HG03103 (cell line): ENCODE results near the gene PHF20.
"Not testable (repeated sequence)": the region's sequence is repeated elsewhere in the genome, so short reads cannot be mapped to it uniquely, and the experiment has no call there.

Experiments
- ATAC-seq: cut with Tn5 transposase; IDR thresholded peaks from one replicate; pipeline ENCODE4 v1.9.1; 2021; ENCODE audit warnings: low read depth; ENCODE audit not compliant: unreplicated experiment

The PHF20 gene

DNA sequence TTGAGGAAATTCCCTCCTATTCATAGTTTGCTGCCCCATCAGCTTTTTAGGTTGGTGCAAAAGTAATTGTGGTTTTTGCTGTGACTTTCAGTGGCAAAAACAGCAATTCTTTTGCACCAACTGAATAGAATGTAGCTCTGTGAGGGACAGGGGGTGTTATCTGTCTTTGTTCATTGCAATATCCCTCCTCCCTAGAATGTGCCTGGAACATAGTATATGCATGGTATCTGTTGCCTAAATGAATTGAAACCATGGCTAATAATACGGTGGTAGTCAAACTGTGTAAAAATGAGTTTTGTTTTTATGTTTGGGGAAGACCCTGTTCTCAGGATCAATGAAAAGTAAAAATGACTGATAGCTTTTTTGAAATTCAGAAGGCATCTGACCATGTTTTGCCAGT, 137.4 kb downstream of the PHF20 start:
- ATAC-seq = no peak

GRCh38 chr20:35909796-35910195, 138.0 kb downstream of the PHF20 start:
- ATAC-seq = no peak

DNA sequence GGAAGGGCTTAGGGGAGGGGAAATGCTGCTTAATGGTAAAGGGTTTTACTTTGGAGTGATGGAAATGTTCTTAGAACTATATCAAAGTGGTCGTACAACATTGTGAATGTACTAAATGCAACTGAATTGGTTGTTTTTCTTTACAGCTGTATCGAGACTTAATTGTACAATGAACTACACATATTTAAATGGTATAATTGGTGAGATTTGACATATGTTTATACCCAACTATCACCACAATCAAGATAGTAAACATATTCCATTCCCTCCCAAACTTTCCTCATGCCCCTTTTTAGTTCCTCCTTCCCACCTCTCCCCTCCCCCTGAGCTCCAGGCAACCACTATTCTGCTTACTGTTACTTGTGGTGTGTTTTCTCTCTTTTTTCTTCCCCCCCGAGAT, 138.4 kb downstream of the PHF20 start:
- no peak for ATAC-seq

DNA sequence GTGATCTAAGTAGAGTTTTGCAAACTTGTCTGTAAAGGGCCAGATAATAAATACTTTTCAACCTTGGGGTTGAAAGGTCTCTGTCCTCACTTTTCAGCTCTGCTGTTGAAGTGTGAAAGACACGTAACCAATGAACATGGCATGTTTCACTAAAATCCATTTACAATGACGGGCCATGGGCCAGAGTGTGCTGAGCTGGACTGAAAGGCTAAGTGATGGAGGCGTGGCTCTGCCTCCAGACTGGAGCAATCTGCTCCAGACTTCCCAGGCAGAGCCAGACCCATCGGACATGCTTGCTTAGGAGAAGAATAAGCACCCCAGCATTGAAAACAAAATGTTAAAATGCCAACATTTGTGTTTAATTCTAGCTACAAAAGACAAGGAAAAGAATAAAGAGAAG, 141.1 kb downstream of the PHF20 start:
- ATAC-seq = no peak

GRCh38 chr20:35917077-35917476, 145.3 kb downstream of the PHF20 start:
- ATAC-seq = no peak

DNA sequence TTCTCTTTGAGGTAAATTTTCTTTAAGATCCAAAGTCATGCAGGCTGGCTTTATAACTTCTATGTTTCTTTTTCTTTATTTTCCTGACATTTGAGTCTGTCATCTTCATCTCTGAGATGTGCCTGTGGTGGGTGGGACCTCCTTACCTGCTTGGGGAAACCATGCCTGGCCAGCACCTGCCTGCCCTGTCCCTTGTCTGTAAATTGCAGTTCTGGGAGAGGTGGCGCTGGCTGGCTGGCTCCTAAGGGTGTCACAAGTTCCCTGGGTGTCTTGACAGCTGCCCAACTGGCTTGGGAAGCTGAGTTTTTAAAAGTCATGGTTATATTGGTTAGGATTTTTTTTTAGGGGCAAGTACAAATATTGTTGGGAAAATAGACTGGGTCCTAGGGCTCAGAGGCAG, 146.2 kb downstream of the PHF20 start:
- ATAC-seq = no peak

DNA sequence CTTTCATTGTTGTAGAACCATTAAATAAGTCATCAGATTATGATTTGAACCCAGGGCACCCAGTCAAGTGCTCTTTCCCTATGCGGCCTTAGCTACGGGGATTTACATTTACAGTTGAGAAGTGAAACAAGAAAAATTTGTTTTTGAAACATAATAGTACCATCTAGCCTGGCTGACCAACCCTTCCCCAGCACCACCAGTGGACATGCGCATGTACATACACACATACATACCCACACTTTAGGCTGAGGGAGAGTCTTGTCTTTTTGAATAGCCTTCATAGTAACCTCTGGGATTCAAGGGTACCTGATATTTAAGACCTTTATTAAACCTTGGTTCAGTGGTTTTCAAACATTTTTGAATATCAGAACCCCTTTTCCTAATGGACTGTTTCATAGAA, 148.7 kb downstream of the PHF20 start:
- ATAC-seq = no peak

- ATAC-seq = no peak
Measured at GRCh38 chr20:35929301-35929700, 157.5 kb downstream of the PHF20 start.

- no peak for ATAC-seq
Measured at GRCh38 chr20:35934050-35934449, 162.2 kb downstream of the PHF20 start.

DNA sequence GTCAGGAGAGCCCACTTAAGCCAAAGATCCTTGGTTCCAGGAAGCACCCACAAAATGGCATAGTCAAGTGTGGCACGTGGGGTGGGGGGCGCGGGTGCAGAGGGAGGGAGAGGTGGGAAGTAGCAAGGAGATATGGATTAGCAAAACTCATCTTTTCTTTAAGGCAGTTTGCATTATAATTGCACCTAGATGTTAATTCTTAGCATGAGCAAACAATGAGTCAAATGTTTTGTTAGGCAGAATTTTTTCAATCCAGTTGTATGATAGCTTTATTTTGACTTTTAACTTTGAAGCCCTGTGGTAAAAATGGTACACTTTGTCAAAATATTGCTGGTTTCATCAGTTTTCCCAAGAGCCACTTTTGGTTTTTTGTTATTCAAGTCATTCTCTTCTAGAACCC, 167.4 kb downstream of the PHF20 start:
- no peak for ATAC-seq

GRCh38 chr20:35941620-35942019, 169.8 kb downstream of the PHF20 start:
- ATAC-seq = no peak

DNA sequence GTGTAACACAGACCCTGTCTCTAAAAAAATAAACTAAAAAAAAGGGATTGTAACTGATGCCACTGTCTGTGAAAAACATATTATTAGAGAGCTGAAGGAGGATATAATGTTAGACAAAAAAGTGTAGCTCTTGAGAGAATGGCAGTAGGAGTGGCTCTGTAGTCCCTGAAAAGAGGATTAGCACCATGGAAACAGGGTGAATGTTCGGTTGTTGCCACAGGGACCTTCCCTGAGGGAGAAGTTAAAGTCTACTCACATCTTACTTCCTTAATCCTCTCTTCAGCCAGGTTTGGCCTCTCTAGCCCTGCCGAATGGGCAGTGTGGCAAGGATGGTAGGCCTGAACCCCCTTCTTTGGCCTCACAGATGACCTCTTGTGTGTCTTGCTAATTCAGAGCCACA, 170.4 kb downstream of the PHF20 start:
- no peak for ATAC-seq

GRCh38 chr20:35947489-35947888, 175.7 kb downstream of the PHF20 start:
- ATAC-seq = no peak

DNA sequence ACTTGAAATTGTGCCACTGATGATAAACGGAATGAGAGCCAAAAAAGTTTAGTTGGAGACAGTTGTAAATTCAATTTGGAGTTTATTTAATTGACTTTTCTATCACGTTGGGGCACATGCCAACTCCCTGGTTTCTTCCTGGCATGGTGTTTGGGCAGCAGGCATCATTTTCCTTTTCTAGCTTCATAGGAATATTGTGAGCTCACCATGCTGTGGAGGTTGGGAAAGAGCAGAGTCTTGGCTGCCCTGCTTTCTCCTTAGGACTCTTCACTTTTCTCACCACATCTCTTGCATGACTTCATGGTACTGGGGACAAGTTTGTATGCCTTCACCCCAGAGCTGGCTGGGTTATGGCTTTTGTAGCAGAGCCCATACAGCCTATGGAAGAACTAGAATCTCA, 176.1 kb downstream of the PHF20 start:
- no peak for ATAC-seq

DNA sequence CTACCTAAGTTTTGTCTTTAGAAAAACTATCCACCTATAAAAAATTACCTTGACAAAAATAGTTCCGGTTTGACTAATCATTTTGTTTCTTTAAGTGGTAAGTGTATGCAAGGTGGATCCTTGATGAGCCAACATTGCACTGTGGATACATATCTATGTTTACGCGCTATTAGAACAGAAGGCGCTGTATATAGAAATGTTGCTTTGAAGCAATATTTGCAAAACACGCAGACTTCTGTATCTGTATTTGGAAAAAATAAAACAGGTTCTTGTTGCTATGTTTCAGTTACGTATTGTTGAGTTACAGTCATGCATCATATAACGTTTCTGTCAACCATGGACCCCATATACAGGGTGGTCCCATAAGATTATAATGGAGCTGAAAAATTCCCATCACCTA, 178.3 kb downstream of the PHF20 start:
- no peak for ATAC-seq

DNA sequence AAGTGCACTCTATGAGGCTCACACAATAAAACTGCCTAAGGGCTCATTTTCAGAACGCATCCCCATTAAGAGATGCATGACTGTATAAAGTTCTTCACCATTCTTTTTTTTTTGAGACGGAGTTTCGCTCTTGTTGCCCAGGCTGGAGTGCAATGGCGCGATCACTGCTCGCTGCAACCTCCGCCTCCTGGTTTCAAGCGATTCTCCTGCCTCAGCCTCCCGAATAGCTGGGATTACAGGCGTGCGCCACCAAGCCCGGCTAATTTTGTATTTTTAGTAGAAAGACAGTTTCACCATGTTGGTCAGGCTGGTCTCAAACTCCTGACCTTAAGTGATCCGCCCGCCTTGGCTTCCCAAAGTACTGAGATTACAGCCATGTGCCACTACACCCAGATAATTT, 180.3 kb downstream of the PHF20 start:
- not testable (repeated sequence) for ATAC-seq

GRCh38 chr20:35952480-35953386, 180.9 kb downstream of the PHF20 start:
- no peak for ATAC-seq

DNA sequence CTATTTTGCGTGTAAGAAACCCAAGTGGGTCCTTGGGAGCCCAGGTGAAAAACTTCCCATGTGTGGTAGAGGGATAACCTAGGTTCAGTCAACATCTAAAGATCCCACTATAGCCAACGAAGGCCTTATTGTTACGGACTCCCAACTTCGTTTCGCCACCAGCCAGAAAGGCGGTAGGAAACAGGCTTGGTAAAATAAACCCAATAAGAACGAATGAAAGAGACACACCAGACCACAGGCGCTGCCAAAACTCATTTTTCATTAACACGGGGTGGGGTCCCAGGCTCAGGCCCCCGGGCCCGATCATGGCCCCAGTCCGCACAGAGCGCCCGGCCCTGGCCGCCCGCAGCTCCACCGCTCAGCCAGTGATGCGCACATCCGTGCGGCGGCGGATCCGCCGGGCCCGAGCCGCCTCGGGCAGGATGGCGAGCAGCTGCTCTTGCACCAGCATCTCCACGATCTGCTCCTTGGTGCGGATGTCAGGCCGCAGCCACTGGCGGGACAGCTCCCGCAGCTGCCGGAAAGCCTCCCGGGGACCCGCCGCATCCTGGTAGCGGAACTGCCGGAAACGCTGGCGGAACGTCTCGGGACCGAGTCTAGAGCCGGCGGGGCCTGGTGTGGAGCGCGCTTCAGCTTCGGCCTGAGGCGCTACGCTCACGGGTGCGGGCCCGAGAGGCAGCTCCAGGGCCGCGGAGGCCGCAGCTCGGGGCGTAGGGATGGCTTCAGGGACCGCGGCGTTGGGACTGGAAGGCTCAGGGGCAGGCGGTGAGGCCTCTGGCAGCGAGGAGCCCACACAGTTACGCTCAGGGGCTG, 181.8 kb downstream of the PHF20 start:
- no peak for ATAC-seq

DNA sequence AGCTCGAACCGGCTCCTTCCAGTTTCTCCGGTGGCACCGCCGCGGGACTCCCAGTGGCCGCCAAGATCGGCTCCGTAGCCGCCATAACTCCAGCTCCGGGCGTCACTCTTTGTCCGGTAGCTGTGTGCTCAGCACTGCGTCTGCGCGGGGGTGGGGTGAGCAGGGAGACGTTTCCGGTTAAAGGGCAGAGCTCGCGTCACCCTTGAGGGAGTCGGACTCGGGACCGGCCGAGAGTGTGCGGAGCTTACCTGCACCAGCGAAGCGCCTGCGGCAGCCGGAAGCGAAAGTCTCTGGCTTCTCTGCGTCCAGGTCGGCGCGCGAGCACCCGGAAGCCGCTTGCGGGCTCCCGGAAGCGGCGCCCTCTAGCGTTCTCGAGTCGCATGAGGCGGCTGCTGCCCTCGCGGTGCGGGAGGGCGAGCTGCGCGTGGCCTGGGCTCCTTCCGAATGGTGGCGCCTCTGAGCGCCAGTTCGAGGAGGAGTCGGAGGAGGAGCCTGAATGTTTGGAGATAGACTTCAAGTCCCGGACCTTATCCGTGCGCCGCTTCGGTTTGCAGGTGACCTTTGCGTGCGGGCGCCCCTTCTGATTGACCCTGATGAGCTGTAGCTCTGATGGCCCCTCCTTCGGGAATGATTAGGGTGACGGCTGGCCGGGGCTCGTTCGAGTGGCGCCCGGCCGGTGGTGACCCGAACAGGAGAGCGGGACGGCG, 182.5 kb downstream of the PHF20 start, which contains the start of gene SCAND1:
SCAND1 (minus strand) TSS at position 303 of the 707 bp plus-strand sequence; CDS start at position 85, 218 bp downstream.
- peak; percentile 89 for ATAC-seq

- no peak for ATAC-seq
Measured at GRCh38 chr20:35954907-35955251, 183.1 kb downstream of the PHF20 start.

- no peak for ATAC-seq
Measured at GRCh38 chr20:35956616-35957015, 184.8 kb downstream of the PHF20 start.
